GM23338 (cell line): Measurements from ENCODE around the gene IGSF11. TPM values are rescaled to one million over a fixed set of nuclear protein-coding genes. Genes with fewer than 3 reads are reported as not detected.

Experiments
- ATAC-seq: fragments of 200-7000 bp; cut with Tn5 transposase; 3 replicates; pipeline ENCODE4 v1.9.1; 2020
- DNase-seq: peaks from one replicate; pipeline ENCODE4 v3.0.0-alpha.2; 2015; ENCODE audit warnings: low spot score
- H2AFZ ChIP-seq: fragments of 200-600 bp; sonication (generic); 2 replicates; pipeline ENCODE4 v1.8.0; 2016; ENCODE audit warnings: antibody characterized with exemption, mild to moderate bottlenecking, moderate library complexity
- H3F3A ChIP-seq: fragments of 200-600 bp; sonication (generic); replicated peaks from 2 replicates; pipeline ENCODE4 v1.8.0; 2017; ENCODE audit warnings: antibody characterized with exemption, mixed run types, low read depth
- H3K27ac ChIP-seq: fragments of 200-600 bp; sonication (generic); 2 replicates; pipeline ENCODE4 v1.6.1; 2016; ENCODE audit warnings: low read depth
- H3K27me3 ChIP-seq: fragments of 200-600 bp; sonication (generic); 2 replicates; pipeline ENCODE4 v1.8.0; 2016; ENCODE audit warnings: mild to moderate bottlenecking, mixed run types, moderate library complexity; ENCODE audit not compliant: insufficient read depth
- H3K36me3 ChIP-seq: fragments of 200-600 bp; sonication (generic); 2 replicates; pipeline ENCODE4 v1.8.0; 2016; ENCODE audit warnings: mild to moderate bottlenecking; ENCODE audit not compliant: insufficient read depth
- H3K4me1 ChIP-seq: fragments of 200-600 bp; sonication (generic); 2 replicates; pipeline ENCODE4 v1.8.0; 2016; ENCODE audit warnings: mild to moderate bottlenecking, moderate library complexity; ENCODE audit not compliant: insufficient read depth
- H3K4me2 ChIP-seq: fragments of 200-600 bp; sonication (generic); 2 replicates; pipeline ENCODE4 v1.7.1; 2017; ENCODE audit warnings: mixed run types
- H3K4me3 ChIP-seq: fragments of 200-600 bp; sonication (generic); 2 replicates; pipeline ENCODE4 v1.6.1; 2016; ENCODE audit warnings: mixed run types
- H3K79me2 ChIP-seq: fragments of 200-600 bp; sonication (generic); replicated peaks from 2 replicates; pipeline ENCODE4 v1.8.0; 2017; ENCODE audit warnings: mild to moderate bottlenecking; ENCODE audit not compliant: insufficient read depth
- H3K9me2 ChIP-seq: fragments of 200-600 bp; sonication (generic); 2 replicates; pipeline ENCODE4 v1.8.0; 2017; ENCODE audit not compliant: insufficient read depth
- H4K20me1 ChIP-seq: fragments of 200-600 bp; sonication (generic); replicated peaks from 2 replicates; pipeline ENCODE4 v1.8.0; 2017; ENCODE audit warnings: mild to moderate bottlenecking; ENCODE audit not compliant: insufficient read depth
- H3K27ac Mint-ChIP-seq: 2 replicates; pipeline ENCODE4 v1.8.0; 2020; ENCODE audit warnings: inconsistent platforms, mild to moderate bottlenecking, moderate library complexity, mixed read lengths
- H3K27me3 Mint-ChIP-seq: 3 replicates; pipeline ENCODE4 v1.8.0; 2022; ENCODE audit warnings: low read depth, mild to moderate bottlenecking, moderate library complexity, mixed read lengths, inconsistent platforms; ENCODE audit not compliant: insufficient read depth, poor library complexity
- H3K36me3 Mint-ChIP-seq: 3 replicates; pipeline ENCODE4 v1.8.0; 2021; ENCODE audit warnings: low read depth, mild to moderate bottlenecking, inconsistent platforms, moderate library complexity, mixed read lengths
- H3K4me1 Mint-ChIP-seq: 3 replicates; pipeline ENCODE4 v1.8.0; 2020; ENCODE audit warnings: mild to moderate bottlenecking, inconsistent platforms, mixed read lengths
- H3K4me3 Mint-ChIP-seq: 3 replicates; pipeline ENCODE4 v1.8.0; 2021; ENCODE audit warnings: moderate library complexity, mild to moderate bottlenecking, inconsistent platforms, mixed read lengths
- H3K9me3 Mint-ChIP-seq: 3 replicates; pipeline ENCODE4 v1.8.0; 2020; ENCODE audit warnings: moderate library complexity, mild to moderate bottlenecking, inconsistent platforms, mixed read lengths
- POLR2AphosphoS5 ChIP-seq: IDR thresholded peaks from 2 replicates; pipeline ENCODE4 v1.6.1; 2016; ENCODE audit warnings: antibody characterized with exemption, low read depth
- ZNF462 ChIP-seq: fragments of 250-450 bp; sonication (Bioruptor Pico); IDR thresholded peaks from 2 replicates; pipeline ENCODE4 v1.5.0; 2020; ENCODE audit warnings: mild to moderate bottlenecking, moderate library complexity
- polyA plus RNA-seq: library from polyadenylated mRNA; unstranded; fragments of >200 nt; fragmentation: Nextera tagmentation; extraction: Ambion mirVana; gene quantifications from 2 replicates; pipeline ENCODE4 v1.2.1, GENCODE V29; 2016
- total RNA-seq: library from RNA; depleted of rRNA; stranded (reverse); fragments of >200 nt; shearing (Covaris generic); gene quantifications from 2 replicates; pipeline ENCODE4 v1.2.3, GENCODE V29; 2014

Gene IGSF11
- total and polyA plus RNA-seq, 2 experiments from 2014 or later, result 0.68 to 1.8 TPM

- peaks cover 5% of the 10 kb centered on the region for H3K27me3 Mint-ChIP-seq
- ATAC-seq, result peak; percentile 95
These were observed 66.5 kb downstream of the IGSF11 start for GRCh38 chr3:118968111-118968510.

More at GRCh38 chr3:118968111-118968510, 66.5 kb downstream of the IGSF11 start:
- H3K36me3 ChIP-seq, result no peaks in the 10 kb centered on the region
- H3K79me2 ChIP-seq, result no peaks in the 10 kb centered on the region
- H3K27ac Mint-ChIP-seq, result peak overlapping the region; percentile 71; the same call in 1 of the 2 replicates
- no peaks in the 10 kb centered on the region for H3K36me3 Mint-ChIP-seq
- no peak overlapping the region for H3K4me3 ChIP-seq
- peaks cover 20% of the 10 kb centered on the region for H3K4me1 ChIP-seq
- no peak overlapping the region; the same call in 2 of the 3 replicates for H3K4me3 Mint-ChIP-seq
- peak; percentile 83 for DNase-seq
- peaks cover 47% of the 10 kb centered on the region for H3K4me1 Mint-ChIP-seq
- H3K27me3 ChIP-seq, result no peaks in the 10 kb centered on the region
- H3K27ac ChIP-seq, result no peak overlapping the region
- H3K9me3 Mint-ChIP-seq, result no peaks in the 10 kb centered on the region
- H4K20me1 ChIP-seq, result no peaks in the 10 kb centered on the region
- peak overlapping the region; percentile 37; the same call in 1 of the 2 replicates for H3K4me2 ChIP-seq
- no peak for TF ChIP-seq POLR2AphosphoS5
- peak; percentile 77 for TF ChIP-seq ZNF462 (CRISPR knock-in tag)
- H3K9me2 ChIP-seq, result no peaks in the 10 kb centered on the region
- no peaks in the 10 kb centered on the region for H3F3A ChIP-seq
- H2AFZ ChIP-seq, result no peak overlapping the region
